CMK (cell line): Measurements from ENCODE around the gene ABCA3.
A peak's percentile ranks its signal among the peaks of the same experiment; 100 is the strongest.

ENCODE experiments used
- DNase-seq: peaks from one replicate; pipeline ENCODE4 v3.0.0-alpha.2; 2010; ENCODE audit warnings: low read depth

The ABCA3 gene

DNA sequence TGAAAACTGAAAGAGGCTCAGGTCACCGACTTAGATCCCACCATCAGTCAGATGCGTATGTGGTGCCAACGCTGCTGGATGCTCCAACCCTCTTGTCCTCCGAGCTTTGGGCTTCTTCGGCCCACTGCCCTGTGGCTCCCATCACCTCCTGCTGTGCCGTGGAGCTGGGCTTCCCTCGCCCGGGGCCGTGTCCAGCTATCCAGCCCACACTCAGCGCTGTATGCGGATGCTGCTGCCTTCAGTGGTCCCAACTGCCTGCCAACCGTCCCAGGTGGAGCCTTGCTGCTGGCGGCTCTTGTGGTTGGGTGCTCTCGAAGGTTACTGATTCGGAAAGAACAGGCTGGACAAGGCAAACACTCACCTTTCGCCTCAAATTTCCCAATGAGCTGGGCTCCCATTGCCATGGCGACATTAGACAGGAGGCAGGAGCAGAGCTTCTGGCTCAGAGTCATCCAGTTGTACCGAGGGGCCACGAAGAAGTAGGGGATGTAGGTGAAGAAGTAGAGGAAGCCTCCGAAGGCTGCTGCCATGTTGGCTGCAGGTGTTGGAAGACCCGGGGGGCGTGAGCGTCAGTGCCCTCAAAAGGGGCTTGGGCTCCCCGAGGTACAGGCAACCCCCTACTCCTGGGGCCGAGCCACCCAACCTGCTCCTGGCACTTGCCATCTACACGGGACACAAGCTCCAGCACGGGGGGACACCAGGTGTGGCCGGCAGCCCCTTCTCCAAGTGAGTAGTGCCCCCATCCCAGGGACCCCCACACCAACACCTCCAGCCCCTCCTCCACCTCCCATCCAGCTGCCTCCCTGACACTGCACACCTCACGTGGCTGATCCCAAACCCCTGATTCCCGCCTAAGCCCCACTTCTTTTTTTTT is 32.2 kb downstream of the ABCA3 start:
- no peak for DNase-seq

DNA sequence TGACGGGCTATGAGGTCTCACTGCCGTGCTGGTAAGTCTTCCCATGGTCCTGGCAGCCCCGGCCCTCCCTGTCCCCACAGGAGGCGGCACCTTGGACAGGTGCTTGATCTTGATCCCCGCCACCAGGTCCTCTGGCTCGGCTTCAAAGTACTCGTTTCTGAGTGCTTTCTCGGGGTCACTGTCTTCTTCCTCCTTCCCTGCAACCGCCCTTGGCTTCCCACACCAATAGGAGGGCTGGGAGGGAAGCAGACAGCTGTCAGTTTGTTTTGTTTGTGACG is 40.7 kb downstream of the ABCA3 start:
- no peak for DNase-seq

DNA sequence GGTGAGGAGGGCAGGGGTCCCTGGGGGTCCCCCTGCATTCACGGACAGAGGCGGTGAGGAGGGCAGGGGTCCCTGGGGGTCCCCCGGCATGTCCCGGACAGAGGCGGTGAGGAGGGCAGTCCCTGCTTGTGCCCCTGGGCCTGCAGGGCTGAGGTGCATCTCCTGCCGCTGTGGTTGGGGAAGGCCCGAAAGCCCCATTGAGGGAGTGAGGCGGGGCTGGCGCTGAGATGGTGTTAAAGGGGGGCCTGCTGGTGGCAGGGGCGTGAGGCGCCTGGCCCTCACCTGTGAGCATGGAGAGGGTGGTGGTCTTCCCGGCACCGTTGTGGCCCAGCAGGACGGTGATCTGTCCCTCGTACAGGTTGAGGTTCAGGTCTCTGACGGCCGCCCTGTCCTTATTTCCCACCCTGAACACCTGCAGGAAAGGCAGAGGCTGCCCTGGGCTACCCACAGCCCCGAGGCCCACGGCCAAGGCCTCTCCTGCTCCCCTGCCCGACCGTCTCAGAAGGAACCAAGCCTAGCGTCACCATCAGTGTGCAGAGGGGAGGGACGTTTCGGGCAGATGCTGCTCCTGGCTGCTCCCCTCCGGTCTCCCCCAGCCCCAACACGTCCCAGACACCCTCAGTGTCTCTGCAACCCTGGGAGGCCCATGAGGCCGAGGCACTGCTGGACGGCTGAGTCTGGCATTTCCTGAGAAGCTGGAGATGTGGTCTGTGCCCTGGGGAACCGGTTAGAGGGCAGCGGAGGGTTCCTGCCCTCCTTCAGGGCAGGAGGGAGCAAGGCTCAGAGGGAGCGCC is 41.2 kb downstream of the ABCA3 start:
- no peak for DNase-seq

DNA sequence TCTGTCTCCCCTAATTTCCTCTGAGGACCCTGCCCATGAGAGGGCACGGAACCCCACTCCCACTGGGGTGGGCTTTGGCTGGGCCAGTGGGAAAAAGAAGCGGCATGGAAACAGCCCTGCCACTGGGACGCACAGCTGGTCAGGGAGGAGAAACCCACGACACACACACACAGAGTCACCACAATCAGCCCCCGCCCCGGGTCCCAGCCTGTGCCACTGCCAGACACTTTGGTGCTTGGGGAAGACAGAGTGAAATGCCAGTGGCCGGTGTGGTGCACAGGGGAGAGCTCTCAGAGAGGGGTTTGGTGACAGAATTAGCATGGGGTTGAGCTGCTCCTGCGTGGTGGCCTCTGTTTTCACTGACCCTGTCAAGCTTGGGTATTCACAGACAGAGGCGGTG is 41.9 kb downstream of the ABCA3 start:
- no peak for DNase-seq

DNA sequence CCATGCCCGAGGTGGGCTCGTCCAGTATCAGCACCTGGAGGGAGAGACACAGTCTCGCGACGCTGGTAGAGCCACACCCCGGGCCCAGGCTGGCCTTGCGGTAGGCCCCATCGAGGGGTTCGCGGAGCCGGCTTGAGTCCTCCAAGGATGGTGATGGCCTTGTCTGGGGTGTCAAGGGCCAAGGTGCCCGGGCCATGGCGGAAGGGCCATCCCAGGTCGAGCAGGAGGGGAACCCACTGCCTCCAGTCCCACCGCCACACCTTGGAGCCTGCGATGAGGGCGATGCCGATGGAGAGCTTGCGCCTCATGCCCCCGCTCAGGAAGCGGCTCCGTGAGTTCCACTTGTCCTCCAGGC is 43.0 kb downstream of the ABCA3 start:
- no peak for DNase-seq

DNA sequence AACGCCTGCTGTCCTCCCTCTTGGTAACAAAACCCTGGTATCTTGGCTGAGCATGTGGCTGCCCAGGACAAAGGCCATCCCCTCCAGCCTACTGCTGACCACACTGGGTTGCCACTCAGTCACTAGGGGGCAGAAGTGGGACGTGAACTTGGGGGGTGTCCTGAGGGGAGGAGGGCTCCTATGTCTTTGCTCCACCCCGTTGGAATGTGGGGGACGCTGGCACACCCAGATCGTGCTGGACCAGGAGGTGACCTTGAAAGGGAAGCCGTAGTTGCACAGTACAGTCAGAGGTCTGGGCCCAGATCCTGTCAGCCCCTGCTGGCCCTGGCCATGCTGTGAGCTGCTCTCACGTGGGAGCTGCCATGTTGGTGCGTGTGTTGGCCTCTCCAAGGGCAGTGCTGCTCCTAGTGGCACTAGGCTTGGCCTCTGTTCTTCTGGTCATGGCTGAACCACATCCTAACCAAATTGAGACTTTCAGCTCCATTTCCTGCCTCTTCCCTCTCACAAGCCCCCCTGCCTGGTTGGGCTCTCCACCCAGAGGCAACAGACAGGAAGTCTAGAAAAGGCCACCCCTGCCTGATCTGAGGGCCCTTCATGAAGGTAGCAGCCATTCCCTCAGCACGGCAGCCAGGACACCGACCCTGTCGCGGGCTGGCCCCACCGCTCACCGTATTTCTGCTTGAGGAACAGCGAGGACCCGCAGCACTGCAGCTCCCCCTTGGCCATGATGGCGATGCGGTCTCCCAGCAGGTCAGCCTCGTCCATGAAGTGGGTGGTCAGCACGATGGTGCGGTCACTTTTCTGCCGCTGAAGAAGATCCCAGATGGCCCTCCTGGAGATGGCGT is 43.6 kb downstream of the ABCA3 start:
- DNase-seq: peak; percentile 68

DNA sequence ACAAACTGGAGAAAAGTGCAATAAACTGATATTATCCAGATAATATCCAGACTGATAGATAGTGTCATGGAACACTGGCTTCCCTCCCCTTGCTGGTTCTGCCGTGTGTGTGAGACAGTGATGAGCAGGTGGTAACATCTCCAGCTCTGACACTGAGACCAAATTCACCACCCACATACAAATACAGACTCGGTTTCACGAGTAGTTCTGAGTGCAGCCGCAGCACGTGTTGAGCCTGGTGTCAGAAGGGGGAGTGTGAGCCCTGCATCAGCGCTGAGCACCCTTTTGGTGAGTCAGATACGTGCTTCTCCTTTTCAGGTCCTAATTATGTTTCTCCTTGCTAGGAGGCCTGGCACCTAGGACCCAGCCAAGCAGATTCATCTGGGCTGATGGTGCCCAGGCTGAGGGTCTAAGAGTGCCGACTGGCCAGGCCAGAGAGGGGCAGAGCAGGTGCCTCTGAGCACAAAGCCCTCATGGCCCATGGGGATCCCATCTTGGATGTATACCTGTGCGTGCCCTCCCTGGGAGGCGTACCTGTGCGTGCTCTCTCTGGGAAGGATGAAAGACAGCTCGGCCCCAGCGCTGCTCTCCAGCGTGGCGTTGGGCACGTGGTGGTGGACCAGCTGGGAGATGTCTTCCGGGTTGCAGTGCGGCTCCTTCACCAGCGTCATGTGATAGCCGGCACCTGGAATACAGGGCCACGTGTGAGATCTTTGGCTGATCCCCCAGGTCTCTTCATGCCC is 45.3 kb downstream of the ABCA3 start:
- no peak for DNase-seq

DNA sequence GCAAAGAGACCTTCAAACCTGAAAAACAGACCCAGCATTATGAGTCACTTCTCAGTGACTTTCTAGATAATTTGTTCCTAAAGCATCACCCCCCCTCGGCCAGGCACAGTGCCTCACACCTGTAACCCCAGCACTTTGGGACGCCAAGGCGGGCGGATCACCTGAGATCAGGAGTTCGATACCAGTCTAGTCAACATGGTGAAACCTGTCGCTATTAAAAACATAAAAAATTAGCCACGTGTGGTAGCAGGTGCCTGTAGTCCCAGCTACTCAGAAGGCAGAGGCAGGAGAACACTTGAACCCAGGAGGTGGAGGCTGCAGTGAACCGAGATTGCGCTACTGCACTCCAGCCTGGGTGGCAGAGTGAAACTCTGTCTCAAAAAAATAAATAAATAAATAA is 48.3 kb downstream of the ABCA3 start:
- no peak for DNase-seq

DNA sequence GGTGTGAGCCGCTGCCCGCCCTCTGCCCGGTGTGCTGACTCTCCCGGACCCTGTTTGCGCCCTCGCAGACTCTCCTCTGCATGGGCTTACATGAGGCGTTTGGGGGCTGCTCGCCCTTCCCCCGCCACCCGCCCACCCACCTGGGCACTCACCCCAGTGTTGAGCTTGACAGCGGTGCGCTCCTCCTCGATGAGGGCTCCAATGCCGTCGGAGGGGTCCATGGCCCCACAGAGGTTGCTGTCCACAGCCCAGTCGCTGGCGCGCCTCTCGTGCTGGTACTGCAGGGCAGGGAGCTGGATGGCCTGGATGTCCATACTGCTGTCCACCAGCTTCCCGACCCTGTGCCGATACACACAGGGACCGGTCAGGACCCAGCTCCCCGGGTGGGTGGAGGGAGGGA is 51.2 kb downstream of the ABCA3 start:
- no peak for DNase-seq

DNA sequence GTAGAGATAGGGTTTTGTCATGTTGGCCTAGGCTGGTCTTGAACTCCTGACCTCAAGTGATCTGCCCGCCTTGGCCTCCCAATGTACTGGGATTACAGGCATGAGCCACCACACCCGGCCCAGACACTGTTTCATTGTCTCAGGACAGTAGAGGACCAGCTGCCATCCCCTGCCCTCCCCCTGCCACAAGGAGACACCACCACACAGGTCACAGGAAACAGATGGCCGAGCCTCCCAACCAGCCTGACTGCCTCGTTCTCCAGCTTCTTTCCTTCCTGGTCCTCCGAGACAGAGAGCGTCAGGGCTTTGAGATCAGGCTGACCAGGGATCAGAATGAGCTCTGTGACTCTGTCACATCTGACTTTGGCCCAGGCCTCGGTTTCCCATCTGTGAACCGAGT is 51.8 kb downstream of the ABCA3 start:
- DNase-seq: no peak

DNA sequence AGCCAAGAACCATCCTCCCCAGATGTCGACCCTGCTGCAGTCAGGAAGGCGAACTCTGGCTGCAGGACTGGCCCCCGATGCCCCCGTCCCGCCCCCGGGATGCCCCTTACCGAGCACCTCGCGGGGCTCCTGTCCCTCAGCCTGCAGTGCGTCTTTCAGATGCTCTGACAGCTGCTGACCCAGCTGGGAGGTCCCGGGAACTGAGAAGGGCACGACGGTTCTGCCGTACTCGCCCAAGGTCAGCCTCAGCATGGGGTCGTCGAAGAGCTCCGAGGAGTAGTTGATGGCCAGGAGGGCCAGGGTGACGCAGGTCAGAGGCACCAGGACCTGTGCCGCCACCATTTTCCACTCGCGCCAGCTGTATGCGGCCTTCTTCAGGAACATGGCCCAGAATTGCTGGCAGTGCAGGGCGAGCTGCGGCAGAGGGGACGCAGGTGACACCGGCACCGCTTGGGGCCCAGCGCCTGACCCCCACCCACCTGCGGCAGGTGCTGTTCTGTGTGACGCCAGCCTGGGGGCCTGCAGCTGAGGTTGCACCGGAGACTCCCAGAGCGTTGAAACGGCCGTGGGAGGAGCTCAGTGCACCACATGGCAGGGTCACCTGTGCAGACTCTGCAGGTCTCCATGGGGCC is 52.5 kb downstream of the ABCA3 start:
- no peak for DNase-seq

DNA sequence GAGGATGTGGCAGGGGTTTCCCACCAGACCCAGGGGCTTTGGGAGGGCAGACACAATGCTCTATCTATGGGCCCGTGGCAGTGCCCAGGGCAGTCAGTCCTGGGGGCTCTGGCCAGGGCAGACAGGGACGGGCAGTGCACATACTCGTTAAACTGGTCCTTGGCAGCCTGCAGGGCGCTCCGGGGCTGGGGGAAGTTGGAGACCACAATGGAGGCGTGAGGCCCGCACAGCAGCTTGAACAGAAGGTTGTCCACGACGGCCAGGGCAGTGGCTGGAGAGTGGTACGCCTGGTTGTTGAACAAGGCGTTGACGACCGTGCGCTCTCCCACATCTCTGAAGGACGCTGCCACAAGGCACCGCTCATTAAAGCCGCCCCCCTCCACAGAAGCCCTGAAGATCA is 54.0 kb downstream of the ABCA3 start:
- DNase-seq: no peak

DNA sequence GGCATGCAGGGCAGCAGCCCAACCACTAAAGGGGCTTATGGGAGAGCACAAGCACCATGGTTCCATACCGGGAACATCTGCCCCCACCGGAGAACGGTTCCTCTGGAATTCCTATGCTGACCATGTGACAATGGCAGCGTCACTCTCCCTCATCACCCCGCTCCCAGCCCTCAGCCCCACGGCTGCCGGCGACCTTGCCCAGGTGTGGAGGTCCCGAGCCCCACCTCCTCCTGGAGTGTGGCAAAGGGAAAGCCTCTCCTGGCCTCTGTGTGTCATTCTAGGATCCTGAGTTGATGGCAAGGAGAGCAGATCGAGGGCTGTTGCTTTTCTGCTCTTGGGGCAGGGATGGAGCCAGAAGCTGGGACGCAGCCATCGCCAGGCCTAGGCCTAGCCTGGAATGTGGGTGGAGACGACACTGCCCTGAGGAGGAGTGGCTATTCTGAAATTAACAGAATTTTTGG is 54.8 kb downstream of the ABCA3 start:
- DNase-seq: no peak

DNA sequence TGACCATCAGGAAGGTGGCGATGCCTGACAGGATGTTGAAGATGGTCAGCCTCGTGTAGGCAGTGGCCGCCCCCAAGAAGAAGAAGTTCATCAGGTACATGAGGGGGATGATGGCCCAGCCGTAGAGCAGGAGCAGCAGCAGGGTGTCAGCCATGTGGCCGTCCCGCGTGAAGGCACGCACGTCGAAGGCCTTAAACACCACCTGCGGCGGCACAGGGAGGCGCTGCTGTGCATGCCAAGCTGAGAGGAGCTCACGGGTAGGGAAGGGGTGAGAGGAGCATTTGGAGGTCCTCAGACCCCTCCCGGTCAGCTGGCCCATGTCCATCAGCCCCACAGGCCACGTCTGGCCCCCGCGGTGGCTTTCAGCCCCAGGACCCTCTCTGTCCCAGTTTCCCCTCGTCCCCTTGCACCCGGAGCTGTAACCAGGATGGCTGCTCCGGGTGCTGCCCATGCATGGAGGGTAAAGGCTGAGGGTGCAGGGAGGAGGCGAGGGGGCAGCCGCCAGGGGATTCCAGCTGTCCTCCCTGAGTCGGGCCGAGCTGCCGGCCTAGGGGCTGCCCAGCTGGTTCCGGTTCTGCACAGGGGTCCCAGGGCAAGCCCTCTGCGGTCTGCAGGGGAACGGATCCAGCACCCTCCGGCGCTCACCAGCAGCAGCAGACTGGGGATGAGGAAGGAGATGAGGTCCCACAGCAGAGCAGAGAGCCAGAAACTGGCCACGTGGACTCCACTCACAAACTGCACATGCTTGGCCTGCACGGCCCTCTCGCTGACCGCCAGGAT is 55.5 kb downstream of the ABCA3 start:
- no peak for DNase-seq

DNA sequence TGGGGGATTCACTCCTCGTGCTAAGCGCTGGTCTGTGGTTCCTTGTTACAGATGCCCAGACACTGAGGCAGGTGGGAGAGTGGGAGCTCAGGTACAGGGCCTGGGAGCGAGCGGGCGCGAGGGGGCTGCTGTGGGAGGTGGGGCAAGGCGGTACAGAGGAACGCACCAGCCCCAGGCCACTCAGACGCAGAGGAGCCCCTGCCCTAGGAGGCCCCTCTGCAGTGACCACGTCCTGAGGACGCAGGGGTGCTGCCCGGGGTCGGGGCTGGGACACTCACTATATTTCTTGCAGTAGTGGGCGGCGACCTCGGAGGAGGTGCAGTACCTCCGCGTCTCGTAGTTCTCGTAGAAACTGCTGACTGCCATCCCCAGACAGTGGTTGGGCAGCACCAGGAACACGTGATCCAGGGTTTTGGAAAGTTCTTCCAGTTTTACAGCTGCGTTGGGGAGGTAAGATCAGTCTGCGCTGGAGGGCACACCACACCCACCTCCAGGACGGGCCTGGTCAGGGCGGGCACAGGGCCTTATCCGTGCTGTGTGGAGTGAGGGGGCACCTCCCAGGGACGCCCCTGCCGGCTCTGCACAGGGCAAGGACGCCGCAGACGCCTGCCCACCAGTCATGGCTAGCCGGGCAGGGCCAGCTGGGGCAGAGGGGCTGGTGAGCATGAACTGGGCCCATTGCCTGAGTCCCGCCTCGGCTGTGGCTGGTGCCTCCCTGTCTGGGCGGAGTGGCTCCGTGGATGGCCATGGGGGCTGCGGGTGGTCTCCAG is 56.3 kb downstream of the ABCA3 start:
- DNase-seq: no peak

DNA sequence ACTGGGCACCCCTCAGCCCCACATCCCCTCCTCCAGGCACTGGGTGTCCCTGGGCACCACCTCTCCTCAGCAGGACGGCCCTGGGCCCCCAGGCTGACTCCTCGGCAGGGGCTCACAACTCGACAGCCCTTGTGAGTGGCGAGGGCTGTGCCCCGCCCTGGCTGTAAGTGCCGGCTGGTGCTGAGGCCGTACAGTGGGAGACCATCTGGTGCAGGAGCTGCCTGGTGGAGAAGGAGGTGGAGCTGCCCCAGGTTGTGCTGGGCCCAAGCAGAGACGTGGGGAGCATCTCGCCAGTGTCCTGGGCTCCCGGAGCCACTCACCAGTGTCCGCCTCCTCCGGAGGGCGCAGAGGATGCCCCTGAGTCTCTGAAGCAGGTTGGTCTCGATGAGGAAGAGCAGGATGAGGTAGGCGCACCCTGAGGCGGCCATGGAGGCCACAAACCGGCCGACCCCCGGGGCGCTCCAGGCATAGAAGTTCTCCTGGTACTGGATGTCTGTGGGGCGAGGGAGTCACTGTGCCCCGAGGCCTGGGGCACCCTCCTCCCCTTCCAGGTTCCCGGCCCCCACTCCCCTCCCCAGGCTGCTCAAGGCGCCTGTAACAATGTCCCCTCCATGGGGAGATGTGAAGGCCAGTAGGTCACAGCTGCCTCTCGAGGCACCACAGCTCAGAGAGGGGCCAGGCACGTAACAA is 57.5 kb downstream of the ABCA3 start:
- no peak for DNase-seq

DNA sequence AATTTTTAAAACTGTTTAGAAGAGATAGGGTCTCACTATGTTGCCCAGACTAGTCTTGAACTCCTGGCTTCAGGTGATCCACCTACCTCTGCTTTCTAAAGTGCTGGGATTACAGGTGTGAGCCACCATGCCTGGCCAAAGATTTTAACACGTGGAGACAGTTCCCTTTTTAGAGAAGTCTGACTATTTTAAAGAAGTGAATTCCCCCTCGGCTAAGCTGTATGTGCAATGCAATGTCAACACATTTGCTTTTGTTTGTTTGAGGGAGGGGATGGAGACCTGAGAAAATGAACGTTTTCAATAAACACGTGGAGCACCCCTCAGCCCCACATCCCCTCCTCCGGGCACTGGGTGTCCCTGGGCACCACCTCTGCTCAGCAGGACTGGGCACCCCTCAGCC is 58.3 kb downstream of the ABCA3 start:
- DNase-seq: no peak

DNA sequence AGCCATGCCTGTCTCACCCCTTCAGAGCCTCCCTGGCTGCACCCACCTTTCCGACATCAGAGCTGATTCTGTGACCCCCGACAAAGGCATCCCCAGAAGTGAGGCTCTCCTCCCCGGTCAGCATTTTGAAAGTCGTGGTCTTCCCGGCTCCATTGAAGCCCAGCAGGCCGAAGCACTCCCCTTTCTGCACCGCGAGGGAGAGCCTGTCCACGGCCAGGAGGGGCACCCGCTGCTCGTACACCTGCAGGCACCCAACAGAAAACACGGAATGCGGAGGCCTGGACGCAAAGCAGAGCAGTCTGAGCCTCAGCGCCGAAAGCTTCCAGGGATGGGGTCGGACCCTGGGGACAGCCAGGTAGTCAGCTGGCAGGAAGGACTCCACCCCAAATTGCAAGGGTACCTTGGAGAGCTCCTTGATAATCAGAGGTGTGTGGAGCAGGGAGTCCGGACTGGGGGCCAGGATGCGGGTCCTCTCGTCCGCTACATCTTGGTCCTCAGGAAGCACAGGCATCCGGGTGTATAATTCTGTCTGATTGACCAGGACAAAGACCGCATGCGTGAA is 59.5 kb downstream of the ABCA3 start:
- no peak for DNase-seq

DNA sequence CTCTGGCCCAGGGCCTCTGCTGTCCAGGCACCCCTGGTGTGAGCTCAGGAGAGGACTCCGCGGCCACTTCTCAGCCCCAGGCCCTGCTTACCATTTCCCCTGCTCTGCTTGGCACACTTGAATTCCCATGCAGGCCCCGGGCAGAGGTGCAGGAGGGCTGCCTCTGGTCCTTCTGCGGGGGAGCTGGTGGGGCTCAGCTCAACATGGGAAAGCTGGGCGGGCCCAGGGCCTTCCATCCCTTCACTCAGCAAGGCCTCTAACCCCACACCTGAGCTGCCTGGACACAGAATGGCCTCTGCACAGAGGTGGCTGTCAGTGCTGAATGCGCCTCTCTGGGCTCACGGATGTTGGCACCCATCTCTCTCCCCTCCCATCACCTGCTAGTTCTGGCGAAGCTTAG is 60.1 kb downstream of the ABCA3 start:
- DNase-seq: no peak
